ENCODE data around the gene TAF1B. TPM values are rescaled to one million over a fixed set of nuclear protein-coding genes. Genes with fewer than 3 reads are reported as not detected.
A peak's percentile ranks its signal among the peaks of the same experiment; 100 is the strongest.

Gene TAF1B
- total RNA-seq, 4 donors from 2014 or later = 6.7 to 19.3 (median 14.9) TPM

GRCh38 chr2:9908639-9909038 is 65.4 kb downstream of the TAF1B start:
- DNase-seq = no peak
- H3K27ac ChIP-seq = peak overlapping the region; percentile 26 to 74 (median 46)
- H3K27me3 ChIP-seq = no peaks in the 10 kb centered on the region
- intact Hi-C loops (cut with DNase I) = no loop called here
- WGBS, 2 donors = 88 to 100% methylated on average over 1 of the region's 1 CpG
- peaks cover 0 to 28% (median 11%) of the 10 kb centered on the region in 3 donors for H3K36me3 ChIP-seq
- no peaks in the 10 kb centered on the region for H3K9me3 ChIP-seq
- no peak overlapping the region for H3K4me3 ChIP-seq
- TF ChIP-seq CTCF (IDR thresholded peaks at IDR 0.05) (no peak), POLR2A (IDR thresholded peaks at IDR 0.05) (no peak)
- peaks cover 0 to 19% (median 0%) of the 10 kb centered on the region in 3 donors for H3K4me1 ChIP-seq

GRCh38 chr2:9909106-9909505 is 65.8 kb downstream of the TAF1B start:
- no peaks in the 10 kb centered on the region for H3K27me3 ChIP-seq
- no peak overlapping the region for H3K4me3 ChIP-seq
- DNase-seq = no peak
- intact Hi-C loops (cut with DNase I) = no loop called here
- peak overlapping the region; percentile 26 to 74 (median 46) for H3K27ac ChIP-seq
- H3K36me3 ChIP-seq = peaks cover 0 to 33% (median 11%) of the 10 kb centered on the region in 3 donors
- H3K4me1 ChIP-seq = peaks cover 0 to 20% (median 0%) of the 10 kb centered on the region in 3 donors
- H3K9me3 ChIP-seq = no peaks in the 10 kb centered on the region
- 31 to 39% methylated on average over 2 of the region's 2 CpGs for WGBS, 2 donors
- TF ChIP-seq CTCF (IDR thresholded peaks at IDR 0.05) (no peak), POLR2A (IDR thresholded peaks at IDR 0.05) (no peak)

GRCh38 chr2:9910699-9911098 is 67.4 kb downstream of the TAF1B start:
- DNase-seq = no peak
- TF ChIP-seq CTCF (IDR thresholded peaks at IDR 0.05) (no peak), POLR2A (IDR thresholded peaks at IDR 0.05) (no peak)
- Histone ChIP-seq H3K9me3 (no peaks in the 10 kb centered on the region), H3K27ac (peak overlapping the region in 1 of 4 donors; percentile 27), H3K27me3 (no peaks in the 10 kb centered on the region), H3K4me3 (no peak overlapping the region), H3K4me1 (peaks cover 0 to 24% (median 3%) of the 10 kb centered on the region in 3 donors), H3K36me3 (peaks cover 0 to 47% (median 11%) of the 10 kb centered on the region in 3 donors)
- 67 to 91% methylated on average over 4 of the region's 4 CpGs for WGBS, 2 donors
- intact Hi-C loops (cut with DNase I) = no loop called here

GRCh38 chr2:9912468-9912867 is 69.2 kb downstream of the TAF1B start:
- WGBS, 2 donors = 84 to 91% methylated on average over 4 of the region's 4 CpGs
- intact Hi-C loops (cut with DNase I) = no loop called here
- Histone ChIP-seq H3K27me3 (no peaks in the 10 kb centered on the region), H3K36me3 (peaks cover 0 to 61% (median 11%) of the 10 kb centered on the region in 3 donors), H3K27ac (no peak overlapping the region), H3K4me3 (no peak overlapping the region), H3K4me1 (peaks cover 0 to 18% (median 3%) of the 10 kb centered on the region in 3 donors), H3K9me3 (no peaks in the 10 kb centered on the region)
- TF ChIP-seq POLR2A (IDR thresholded peaks at IDR 0.05) = no peak
- no peak for TF ChIP-seq CTCF (IDR thresholded peaks at IDR 0.05)
- DNase-seq = no peak

GRCh38 chr2:9914384-9915065 is 71.3 kb downstream of the TAF1B start:
- 38 to 55% methylated on average over 8 of the region's 9 CpGs for WGBS, 2 donors
- no peak for DNase-seq
- Histone ChIP-seq H3K36me3 (peaks cover 0 to 73% (median 11%) of the 10 kb centered on the region in 3 donors), H3K9me3 (no peaks in the 10 kb centered on the region), H3K4me1 (peaks cover 0 to 11% (median 3%) of the 10 kb centered on the region in 3 donors), H3K4me3 (no peak overlapping the region), H3K27ac (peak overlapping the region in 3 of 4 donors; percentile 32 to 64 (median 50)), H3K27me3 (no peaks in the 10 kb centered on the region)
- intact Hi-C loops (cut with DNase I) = no loop called here
- peak in 4 of 6 experiments; percentile 13 to 71 (median 29) for TF ChIP-seq CTCF (IDR thresholded peaks at IDR 0.05)
- TF ChIP-seq POLR2A (IDR thresholded peaks at IDR 0.05) = no peak

Data from esophagus squamous epithelium (tissue), 5 donors.